ENCODE measurements around the gene MIPOL1.

GRCh38 chr14:37179896-37180502, 17.7 kb upstream of the MIPOL1 start:
- TF ChIP-seq, protein P1, sequence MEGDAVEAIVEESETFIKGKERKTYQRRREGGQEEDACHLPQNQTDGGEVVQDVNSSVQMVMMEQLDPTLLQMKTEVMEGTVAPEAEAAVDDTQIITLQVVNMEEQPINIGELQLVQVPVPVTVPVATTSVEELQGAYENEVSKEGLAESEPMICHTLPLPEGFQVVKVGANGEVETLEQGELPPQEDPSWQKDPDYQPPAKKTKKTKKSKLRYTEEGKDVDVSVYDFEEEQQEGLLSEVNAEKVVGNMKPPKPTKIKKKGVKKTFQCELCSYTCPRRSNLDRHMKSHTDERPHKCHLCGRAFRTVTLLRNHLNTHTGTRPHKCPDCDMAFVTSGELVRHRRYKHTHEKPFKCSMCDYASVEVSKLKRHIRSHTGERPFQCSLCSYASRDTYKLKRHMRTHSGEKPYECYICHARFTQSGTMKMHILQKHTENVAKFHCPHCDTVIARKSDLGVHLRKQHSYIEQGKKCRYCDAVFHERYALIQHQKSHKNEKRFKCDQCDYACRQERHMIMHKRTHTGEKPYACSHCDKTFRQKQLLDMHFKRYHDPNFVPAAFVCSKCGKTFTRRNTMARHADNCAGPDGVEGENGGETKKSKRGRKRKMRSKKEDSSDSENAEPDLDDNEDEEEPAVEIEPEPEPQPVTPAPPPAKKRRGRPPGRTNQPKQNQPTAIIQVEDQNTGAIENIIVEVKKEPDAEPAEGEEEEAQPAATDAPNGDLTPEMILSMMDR (conservative IDR thresholded peaks at IDR 0.05; ENCODE audit: low read depth in 2 of 2): no peak
- TF ChIP-seq CREB1 (CRISPR knock-in tag; IDR thresholded peaks at IDR 0.05; ENCODE audit: low read depth) (no peak), EZH2phosphoT487 (IDR thresholded peaks at IDR 0.05; ENCODE audit: unreplicated experiment) (no peak), EZH2 (IDR thresholded peaks at IDR 0.05; ENCODE audit: low read depth, unreplicated experiment) (no peak), POLR2AphosphoS5 (IDR thresholded peaks at IDR 0.05; ENCODE audit: low read depth) (no peak), ZNF331 (CRISPR knock-in tag; IDR thresholded peaks at IDR 0.05; ENCODE audit: low read depth) (no peak)
- TF ChIP-seq, protein P2, sequence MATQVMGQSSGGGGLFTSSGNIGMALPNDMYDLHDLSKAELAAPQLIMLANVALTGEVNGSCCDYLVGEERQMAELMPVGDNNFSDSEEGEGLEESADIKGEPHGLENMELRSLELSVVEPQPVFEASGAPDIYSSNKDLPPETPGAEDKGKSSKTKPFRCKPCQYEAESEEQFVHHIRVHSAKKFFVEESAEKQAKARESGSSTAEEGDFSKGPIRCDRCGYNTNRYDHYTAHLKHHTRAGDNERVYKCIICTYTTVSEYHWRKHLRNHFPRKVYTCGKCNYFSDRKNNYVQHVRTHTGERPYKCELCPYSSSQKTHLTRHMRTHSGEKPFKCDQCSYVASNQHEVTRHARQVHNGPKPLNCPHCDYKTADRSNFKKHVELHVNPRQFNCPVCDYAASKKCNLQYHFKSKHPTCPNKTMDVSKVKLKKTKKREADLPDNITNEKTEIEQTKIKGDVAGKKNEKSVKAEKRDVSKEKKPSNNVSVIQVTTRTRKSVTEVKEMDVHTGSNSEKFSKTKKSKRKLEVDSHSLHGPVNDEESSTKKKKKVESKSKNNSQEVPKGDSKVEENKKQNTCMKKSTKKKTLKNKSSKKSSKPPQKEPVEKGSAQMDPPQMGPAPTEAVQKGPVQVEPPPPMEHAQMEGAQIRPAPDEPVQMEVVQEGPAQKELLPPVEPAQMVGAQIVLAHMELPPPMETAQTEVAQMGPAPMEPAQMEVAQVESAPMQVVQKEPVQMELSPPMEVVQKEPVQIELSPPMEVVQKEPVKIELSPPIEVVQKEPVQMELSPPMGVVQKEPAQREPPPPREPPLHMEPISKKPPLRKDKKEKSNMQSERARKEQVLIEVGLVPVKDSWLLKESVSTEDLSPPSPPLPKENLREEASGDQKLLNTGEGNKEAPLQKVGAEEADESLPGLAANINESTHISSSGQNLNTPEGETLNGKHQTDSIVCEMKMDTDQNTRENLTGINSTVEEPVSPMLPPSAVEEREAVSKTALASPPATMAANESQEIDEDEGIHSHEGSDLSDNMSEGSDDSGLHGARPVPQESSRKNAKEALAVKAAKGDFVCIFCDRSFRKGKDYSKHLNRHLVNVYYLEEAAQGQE (IDR thresholded peaks at IDR 0.05; ENCODE audit: unreplicated experiment): no peak

Measured in GM23338 (cell line).